Stomach (tissue), 4 donors: ENCODE results near the gene ABHD12B.

Experiments used
- CTCF ChIP-seq, 7 experiments: fragments of 450-650 bp in 4 of 7; fragments of 200-600 bp in 3 of 7; sonication (generic) in 3 of 7; IDR thresholded peaks; one replicate each; pipeline ENCODE4 v1.5.1; 2016 to 2019; ENCODE audit warnings: antibody characterized with exemption in 7 of 7, control low read depth in 2 of 7, mild to moderate bottlenecking in 1 of 7
- EP300 ChIP-seq: sonication (generic); formaldehyde crosslinking; IDR thresholded peaks from one replicate; pipeline ENCODE4 v1.6.1; 2017; ENCODE audit warnings: antibody characterized with exemption
- POLR2A ChIP-seq, 4 donors: fragments of 450-650 bp; IDR thresholded peaks; one replicate each; pipeline ENCODE4 v1.6.1; 2016; ENCODE audit warnings: antibody characterized with exemption in 4 of 4, control low read depth in 2 of 4, mild to moderate bottlenecking in 1 of 4, moderate library complexity in 1 of 4
- POLR2AphosphoS5 ChIP-seq, 3 donors: sonication (generic); formaldehyde crosslinking; IDR thresholded peaks; one replicate each; pipeline ENCODE4 v1.6.1; 2016; ENCODE audit warnings: antibody characterized with exemption in 3 of 3

- no peak for TF ChIP-seq CTCF (IDR thresholded peaks at IDR 0.05)
- TF ChIP-seq POLR2AphosphoS5 (IDR thresholded peaks at IDR 0.05), result peak in 2 of 3 donors; percentile 61 to 81
- no peak for TF ChIP-seq EP300
- no peak for TF ChIP-seq POLR2A (IDR thresholded peaks at IDR 0.05)
Measured at GRCh38 chr14:50943943-50944646, 72.2 kb downstream of the ABHD12B start, which contains the start of gene PYGL.
